ES-I3 (cell line): ENCODE results near the gene CDK17.
"Not testable (repeated sequence)": the region's sequence is repeated elsewhere in the genome, so short reads cannot be mapped to it uniquely, and the experiment has no call there.

Experiments
- H3K36me3 ChIP-seq: 2 replicates; pipeline ENCODE4 v1.6.1; 2013; ENCODE audit warnings: mild to moderate bottlenecking, low read length, control low read depth, moderate library complexity; ENCODE audit not compliant: insufficient read depth
- H3K4me1 ChIP-seq: 2 replicates; pipeline ENCODE4 v1.6.1; 2013; ENCODE audit warnings: mild to moderate bottlenecking, control low read depth, low read length; ENCODE audit not compliant: insufficient read depth
- H3K9ac ChIP-seq: 2 replicates; pipeline ENCODE4 v1.6.1; 2013; ENCODE audit warnings: low read depth, mild to moderate bottlenecking, low read length, moderate library complexity
- H3K9me3 ChIP-seq: 2 replicates; pipeline ENCODE4 v1.6.1; 2013; ENCODE audit warnings: mild to moderate bottlenecking, low read length, moderate library complexity; ENCODE audit not compliant: control insufficient read depth, insufficient read depth

Gene CDK17

DNA sequence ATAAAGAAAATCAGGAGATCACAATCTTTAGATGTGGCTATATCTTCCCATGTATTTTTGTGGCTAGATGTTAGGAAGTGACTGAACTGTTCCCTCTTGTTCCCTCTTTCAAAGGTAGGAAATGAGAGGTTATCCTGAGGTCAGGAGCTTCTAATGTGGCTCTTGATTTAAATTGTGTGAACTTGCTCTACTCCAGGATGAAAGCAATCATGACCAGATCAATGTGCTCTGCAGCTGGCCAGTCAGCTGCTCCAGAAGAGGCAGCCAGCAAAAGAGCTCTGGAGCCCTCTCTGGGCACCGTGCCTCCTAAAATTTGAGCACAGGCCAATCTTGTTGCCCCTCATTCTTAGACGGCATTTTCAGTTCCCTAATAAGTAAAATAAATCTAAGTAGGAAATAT, 32.0 kb downstream of the CDK17 start:
- no peaks in the 10 kb centered on the region for H3K36me3 ChIP-seq
- no peaks in the 10 kb centered on the region for H3K9me3 ChIP-seq
- H3K4me1 ChIP-seq = peaks cover 22% of the 10 kb centered on the region
- no peak overlapping the region for H3K9ac ChIP-seq

DNA sequence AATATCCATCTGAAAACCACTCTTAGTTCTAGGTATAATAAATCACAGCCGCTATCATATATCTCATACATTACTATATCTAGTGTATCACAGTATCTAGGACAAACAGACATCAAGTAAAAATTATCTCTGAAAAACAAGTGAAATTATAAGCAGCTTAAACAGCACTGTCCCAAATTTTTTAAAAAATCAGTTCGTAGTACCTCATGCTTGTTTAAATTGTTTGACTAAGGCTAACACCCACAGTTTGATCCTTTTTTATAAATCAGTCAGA, 33.9 kb downstream of the CDK17 start:
- Histone ChIP-seq H3K36me3 (no peaks in the 10 kb centered on the region), H3K9me3 (no peaks in the 10 kb centered on the region), H3K9ac (no peak overlapping the region), H3K4me1 (peaks cover 15% of the 10 kb centered on the region)

DNA sequence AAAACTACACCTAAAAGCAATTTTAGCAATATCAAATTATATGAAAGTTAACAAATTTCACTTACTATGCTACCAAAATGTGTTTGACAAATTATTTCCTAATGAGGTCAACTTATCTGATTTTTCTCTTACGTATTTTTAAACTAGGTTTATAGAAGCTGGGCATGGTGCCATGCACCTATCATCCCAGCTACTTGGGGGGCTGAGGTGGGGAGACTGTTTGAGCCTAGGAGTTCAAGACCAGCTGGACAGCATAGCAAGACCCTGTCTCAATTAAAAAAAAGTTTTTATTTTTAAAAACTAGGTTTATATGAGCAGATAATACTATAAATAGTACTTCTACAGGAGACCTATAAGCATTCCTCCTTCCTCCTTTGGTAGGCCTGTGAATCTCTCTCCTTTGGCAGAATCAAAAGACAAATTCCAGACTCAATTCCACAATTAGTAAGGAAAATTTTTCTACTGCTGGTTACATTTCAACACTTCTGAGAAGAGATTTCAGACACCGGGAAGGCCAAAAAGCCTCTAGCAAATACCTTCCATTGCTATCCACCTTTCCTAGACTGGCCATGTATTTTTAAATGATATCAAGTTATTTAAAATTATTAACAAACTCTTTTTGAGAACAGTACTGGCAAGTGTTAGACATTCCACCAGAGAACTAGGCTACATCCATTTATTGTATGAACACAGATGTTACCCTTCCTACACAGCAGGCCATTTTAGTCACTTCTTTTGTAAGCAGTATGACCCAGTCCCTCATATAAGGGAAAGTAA, 34.4 kb downstream of the CDK17 start:
- Histone ChIP-seq H3K4me1 (peaks cover 13% of the 10 kb centered on the region; the same call in 1 of the 2 replicates), H3K9ac (no peak overlapping the region), H3K36me3 (no peaks in the 10 kb centered on the region)

DNA sequence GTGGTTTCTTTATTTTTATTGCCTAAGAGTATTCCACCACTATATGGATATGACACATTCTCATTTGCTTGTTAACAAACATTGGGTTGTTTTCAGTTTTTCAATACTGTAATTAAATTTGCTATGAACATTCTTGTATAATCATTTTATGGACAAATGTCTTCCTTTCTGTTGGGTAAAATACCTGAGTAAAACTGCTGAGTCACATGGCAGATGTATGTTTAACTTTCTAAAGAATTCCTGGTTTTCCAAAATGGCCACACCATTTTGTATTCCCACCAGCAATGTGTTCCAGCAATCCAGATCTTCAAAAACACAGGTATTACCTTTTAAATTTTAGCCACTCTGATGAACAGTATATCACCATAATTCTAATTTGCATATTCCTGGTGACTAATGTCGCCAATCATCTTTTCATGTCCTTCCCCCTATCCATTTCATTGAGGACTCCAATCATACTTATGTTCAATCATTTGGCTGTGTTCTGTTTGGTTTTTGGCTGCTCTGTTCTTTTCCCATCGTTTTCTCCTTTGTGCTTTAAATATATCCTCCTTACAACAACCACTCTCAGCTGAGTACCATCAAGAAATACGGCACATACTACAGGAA, 36.0 kb downstream of the CDK17 start:
- no peak overlapping the region for H3K9ac ChIP-seq
- H3K9me3 ChIP-seq = no peaks in the 10 kb centered on the region
- H3K4me1 ChIP-seq = peaks cover 10% of the 10 kb centered on the region; the same call in 1 of the 2 replicates
- H3K36me3 ChIP-seq = no peaks in the 10 kb centered on the region

More for the DNA sequence above, 34.4 kb downstream of the CDK17 start:
- no peaks in the 10 kb centered on the region for H3K9me3 ChIP-seq

DNA sequence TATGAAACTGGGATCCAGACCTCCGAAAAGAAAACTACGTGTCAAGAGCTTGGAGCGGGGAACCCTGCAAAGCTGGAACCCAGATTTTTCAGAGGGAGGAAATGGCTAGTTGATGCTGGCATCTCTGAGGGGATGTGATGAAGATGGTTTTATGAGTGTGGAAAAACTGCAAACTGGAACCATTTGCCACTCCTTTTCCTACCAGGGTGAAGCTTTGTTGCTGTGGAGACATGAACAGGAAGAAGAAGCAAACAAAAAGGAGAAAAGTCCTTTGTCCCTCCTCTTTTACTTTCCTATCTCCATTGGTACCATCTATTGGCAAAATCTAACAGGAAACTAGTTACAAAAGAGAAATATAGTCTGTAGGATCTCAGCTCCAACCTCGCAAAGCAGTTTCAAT, 39.2 kb downstream of the CDK17 start:
- Histone ChIP-seq H3K9me3 (no peaks in the 10 kb centered on the region), H3K4me1 (peaks cover 4% of the 10 kb centered on the region; the same call in 1 of the 2 replicates), H3K9ac (no peak overlapping the region), H3K36me3 (no peaks in the 10 kb centered on the region)

DNA sequence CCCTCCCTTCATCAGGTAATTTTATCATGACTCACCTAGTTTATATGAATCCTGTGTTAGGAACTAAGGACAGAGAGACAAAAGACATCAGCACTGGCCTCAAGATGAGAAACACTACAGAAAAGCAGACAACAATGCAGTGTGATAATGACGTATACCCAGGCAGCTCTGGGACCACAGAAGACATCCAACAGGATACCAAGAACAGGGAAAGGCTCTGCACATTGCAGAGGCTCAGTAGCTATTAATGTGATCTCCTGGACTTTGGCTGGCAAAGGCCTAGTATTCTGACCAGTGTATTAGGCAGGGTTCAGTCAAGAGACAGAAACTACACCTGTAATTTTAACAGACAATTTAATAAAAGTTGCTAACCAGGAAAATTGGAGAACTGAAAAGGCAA, 39.7 kb downstream of the CDK17 start:
- Histone ChIP-seq H3K9me3 (no peaks in the 10 kb centered on the region), H3K9ac (no peak overlapping the region), H3K4me1 (peaks cover 4% of the 10 kb centered on the region; the same call in 1 of the 2 replicates), H3K36me3 (no peaks in the 10 kb centered on the region)

DNA sequence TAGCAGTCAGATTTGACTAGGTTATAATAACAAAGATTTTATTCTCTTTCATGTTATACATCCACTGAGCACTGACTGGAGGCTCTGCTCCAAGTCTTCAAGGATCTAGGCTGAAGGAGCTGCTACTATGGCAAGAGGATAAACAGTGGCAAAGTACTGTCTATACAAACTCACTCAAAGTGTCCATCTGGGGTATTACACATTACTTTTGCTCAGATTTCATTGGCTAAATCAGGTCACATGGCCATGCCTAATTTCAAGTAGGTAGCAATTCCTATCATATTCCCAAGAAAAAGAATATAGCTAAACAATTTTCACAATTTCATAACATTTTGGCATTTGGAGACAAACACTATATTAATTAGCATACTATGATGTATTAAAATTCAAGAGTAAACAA, 40.9 kb downstream of the CDK17 start:
- Histone ChIP-seq H3K9me3 (no peaks in the 10 kb centered on the region), H3K9ac (no peak overlapping the region), H3K4me1 (peaks cover 4% of the 10 kb centered on the region; the same call in 1 of the 2 replicates), H3K36me3 (no peaks in the 10 kb centered on the region)

DNA sequence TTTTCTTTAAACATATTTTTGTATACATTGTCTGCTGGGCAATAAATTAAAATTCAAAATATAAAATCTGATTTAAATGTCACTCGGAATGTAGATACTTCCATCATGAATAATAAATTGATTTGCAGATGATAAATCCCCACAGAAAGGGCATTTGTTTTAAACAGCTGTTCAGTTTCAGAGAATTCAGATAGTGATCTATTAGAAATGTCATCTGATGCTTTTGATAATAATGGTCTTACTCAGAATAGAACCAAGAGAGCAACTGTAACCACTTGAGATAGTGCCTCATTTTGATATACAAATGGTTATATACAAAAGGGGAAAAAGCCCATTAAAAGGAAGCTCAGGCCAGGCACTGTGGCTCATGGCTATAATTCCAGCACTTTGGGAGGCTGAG, 43.4 kb downstream of the CDK17 start:
- H3K9ac ChIP-seq = no peak overlapping the region
- no peaks in the 10 kb centered on the region for H3K36me3 ChIP-seq
- peaks cover 4% of the 10 kb centered on the region; the same call in 1 of the 2 replicates for H3K4me1 ChIP-seq

DNA sequence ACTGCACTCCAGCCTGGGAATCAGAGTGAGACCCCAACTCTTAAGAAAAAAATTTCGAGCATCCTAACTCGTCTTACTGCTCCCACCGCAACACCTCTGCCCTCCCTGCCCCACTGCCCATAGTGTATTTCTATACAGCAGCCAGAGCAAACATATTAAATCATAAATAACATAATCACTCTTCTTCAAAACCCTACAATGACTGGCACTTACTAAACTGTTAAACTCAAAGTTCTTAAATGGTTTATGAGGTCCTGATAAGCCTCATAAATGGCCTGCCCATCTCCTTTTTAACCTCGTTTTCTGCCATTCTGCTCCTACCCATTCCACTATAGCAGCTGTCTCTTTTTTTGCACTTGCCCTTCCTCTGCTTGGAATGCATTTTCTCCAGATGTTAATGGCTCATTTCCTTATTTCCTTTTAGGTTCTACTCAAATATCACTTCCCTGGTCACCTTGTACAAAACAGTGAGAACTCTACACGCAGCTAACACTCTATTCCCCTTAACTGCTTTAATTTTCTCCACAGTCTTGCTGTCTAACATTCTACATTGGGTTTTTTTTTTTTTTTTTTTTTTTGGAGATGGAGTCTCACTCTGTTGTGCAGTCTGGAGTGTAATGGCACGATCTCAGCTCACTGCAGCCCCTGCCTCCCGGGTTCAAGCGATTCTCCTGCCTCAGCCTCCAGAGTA, 45.2 kb downstream of the CDK17 start:
- no peak overlapping the region for H3K9ac ChIP-seq
- H3K36me3 ChIP-seq = no peaks in the 10 kb centered on the region
- H3K9me3 ChIP-seq = no peaks in the 10 kb centered on the region
- no peaks in the 10 kb centered on the region; the same call in 1 of the 2 replicates for H3K4me1 ChIP-seq

More for the DNA sequence above, 43.4 kb downstream of the CDK17 start:
- no peaks in the 10 kb centered on the region for H3K9me3 ChIP-seq

DNA sequence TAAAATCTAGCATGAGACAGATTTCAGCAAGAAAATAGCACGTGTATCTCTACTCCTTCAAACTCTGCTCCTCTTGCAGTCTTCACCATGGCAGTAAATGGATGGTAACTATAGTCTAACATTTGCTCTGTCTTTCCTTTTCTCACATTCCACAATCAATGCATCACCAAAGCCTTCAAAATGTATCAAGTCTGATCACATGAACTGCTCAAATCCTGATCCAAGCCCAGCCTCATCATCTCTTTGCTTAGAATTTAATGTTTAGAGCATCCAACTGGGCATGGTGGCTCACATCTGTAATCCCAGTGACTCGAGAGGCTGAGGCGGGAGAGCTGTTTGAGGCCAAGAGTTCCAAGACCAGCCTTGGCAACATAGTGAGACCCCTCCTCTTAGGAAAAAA, 45.9 kb downstream of the CDK17 start:
- no peak overlapping the region for H3K9ac ChIP-seq
- no peaks in the 10 kb centered on the region for H3K36me3 ChIP-seq
- no peaks in the 10 kb centered on the region; the same call in 1 of the 2 replicates for H3K4me1 ChIP-seq
- H3K9me3 ChIP-seq = no peaks in the 10 kb centered on the region

DNA sequence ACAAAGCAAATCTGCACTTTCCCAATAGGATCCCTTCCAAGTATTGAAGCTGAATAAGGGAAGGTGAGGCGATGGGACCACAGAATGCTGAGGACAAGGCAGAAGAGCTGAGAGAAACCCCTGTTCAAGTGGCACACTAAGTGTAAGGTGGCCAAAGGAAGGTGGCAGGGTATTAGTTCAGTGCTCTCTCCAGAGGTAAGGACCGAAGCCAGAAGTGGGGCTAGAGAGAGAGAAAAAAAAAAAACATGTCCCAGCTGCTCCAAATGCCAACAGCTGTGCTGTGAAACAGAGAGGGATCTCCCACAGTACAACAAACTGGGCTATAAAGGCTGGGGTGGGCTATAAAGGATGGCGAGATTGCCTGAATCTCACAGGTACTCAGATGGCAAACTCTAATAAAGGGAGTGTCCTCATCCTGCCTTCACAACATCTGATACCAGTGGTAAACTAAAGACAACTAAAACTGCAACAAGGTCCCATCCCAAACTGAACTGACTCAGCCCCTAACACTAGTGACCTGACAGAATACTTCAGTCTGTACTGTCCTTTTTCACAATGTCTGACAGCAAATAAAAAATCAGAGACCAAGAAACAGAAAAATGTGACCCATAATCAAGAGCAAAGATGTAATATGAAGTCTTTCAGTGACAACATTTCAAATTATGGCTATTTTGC, 47.9 kb downstream of the CDK17 start:
- no peaks in the 10 kb centered on the region for H3K36me3 ChIP-seq
- H3K9ac ChIP-seq = no peak overlapping the region
- no peaks in the 10 kb centered on the region; the same call in 1 of the 2 replicates for H3K4me1 ChIP-seq
- no peaks in the 10 kb centered on the region for H3K9me3 ChIP-seq

DNA sequence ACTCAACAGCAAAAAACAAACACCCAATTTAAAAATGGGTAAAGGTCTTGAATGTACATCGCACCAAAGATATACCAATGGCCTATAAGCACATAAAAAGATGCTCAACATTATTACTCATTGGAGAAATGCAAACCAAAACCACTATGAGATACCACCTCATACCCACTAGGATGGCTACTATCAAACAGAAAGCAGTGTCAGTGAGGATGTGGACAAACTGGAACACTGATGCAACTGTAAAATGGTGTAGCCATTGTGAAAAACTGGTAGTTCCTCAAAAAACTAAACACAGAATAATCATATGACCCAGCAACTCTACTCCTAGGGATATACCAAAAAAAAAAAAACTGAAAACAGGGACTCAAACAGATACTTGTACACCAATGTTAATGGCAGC, 49.3 kb downstream of the CDK17 start:
- no peaks in the 10 kb centered on the region for H3K36me3 ChIP-seq
- H3K4me1 ChIP-seq = no peaks in the 10 kb centered on the region; the same call in 1 of the 2 replicates
- H3K9me3 ChIP-seq = no peaks in the 10 kb centered on the region
- H3K9ac ChIP-seq = no peak overlapping the region

DNA sequence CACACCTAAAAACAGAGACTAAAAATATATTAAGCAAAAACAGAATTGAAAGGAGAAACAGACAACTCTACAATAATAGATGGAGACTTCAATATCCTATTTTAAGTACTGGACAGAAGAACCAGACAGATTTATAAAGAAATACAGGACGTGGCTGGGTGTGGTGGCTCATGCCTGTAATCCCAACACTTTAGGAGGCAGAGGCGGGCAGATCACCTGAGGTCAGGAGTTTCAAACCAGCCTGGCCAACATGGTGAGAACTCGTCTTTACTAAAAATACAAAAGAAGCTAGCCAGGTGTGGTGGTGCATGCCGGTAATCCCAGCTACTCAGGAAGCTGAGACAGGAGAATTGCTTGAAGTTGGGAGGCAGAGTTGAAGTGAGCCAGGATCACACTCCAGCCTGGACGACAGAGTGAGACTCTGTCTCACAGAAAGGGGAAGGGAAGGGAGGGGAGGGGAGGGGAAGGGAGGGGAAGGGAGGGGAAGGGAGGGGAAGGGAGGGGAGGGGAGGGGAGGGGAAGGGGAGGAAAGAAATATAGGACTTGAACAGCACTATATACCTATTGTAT, 53.0 kb downstream of the CDK17 start:
- no peaks in the 10 kb centered on the region for H3K4me1 ChIP-seq
- H3K36me3 ChIP-seq = no peaks in the 10 kb centered on the region
- H3K9ac ChIP-seq = no peak overlapping the region
- peaks cover 14% of the 10 kb centered on the region for H3K9me3 ChIP-seq

DNA sequence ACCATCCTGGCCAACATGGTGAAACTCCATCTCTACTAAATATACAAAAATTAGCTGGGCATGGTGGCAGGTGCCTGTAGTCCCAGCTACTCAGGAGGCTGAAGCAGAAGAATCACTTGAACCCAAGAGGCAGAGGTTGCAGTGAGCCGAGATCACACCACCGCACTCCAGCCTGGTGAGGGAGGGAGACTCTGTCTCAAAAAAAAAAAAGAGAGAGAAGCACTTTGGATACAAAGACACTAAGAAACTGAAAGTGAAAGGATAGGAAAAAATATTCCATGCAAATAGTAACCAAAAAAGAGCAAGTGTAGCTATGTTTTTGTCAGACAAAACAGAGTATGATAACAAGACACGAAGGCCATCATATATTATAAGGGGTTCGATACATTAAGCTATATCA, 53.5 kb downstream of the CDK17 start:
- not testable (repeated sequence) for H3K4me1 ChIP-seq, H3K9ac ChIP-seq, H3K36me3 ChIP-seq
- H3K9me3 ChIP-seq = peaks cover 14% of the 10 kb centered on the region
